Amygdala (tissue), 56 donors: ENCODE data around the gene BEND3.
"Not testable (repeated sequence)": the region's sequence is repeated elsewhere in the genome, so short reads cannot be mapped to it uniquely, and the experiment has no call there.

Experiments
- DNase-seq, 56 donors: peaks; one replicate each; lab custom pipeline; 2025; lab: John Stamatoyannopoulos, UW

Gene BEND3

DNA sequence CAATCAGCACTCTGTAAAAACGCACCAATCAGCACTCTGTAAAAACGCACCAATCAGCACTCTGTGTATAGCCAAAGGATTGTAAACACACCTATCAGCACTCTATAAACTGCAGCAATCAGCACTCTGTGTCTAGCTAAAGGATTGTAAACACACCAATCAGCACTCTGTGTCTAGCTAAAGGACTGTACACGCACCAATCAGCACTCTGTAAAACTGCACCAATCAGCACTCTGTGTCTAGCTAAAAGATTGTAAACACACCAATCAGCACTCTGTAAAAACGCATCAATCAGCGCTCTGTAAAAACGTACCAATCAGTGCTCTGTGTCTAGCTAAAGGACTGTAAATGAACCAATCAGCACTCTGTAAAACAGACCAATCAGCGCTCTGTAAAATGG is 30.9 kb downstream of the BEND3 start:
- not testable (repeated sequence) for DNase-seq

DNA sequence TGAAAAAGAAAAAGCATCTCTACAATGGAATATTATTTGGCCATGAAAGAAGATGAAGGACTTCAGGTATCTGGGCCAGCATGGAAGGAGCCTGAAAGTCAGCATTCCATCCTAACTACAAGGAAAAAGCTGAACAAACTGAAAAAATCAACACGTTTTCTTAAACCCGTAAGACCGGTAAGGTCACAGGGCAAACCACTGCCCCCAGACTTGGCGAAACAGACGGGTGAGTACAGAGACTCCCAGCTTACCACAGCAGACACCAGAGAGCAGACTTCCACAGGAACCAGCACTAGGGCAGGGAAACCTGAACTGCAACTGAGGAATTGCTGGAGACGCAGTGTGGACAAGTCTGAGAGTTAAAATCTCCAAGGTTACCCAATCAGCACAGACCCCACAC is 31.4 kb downstream of the BEND3 start:
- DNase-seq = no peak

DNA sequence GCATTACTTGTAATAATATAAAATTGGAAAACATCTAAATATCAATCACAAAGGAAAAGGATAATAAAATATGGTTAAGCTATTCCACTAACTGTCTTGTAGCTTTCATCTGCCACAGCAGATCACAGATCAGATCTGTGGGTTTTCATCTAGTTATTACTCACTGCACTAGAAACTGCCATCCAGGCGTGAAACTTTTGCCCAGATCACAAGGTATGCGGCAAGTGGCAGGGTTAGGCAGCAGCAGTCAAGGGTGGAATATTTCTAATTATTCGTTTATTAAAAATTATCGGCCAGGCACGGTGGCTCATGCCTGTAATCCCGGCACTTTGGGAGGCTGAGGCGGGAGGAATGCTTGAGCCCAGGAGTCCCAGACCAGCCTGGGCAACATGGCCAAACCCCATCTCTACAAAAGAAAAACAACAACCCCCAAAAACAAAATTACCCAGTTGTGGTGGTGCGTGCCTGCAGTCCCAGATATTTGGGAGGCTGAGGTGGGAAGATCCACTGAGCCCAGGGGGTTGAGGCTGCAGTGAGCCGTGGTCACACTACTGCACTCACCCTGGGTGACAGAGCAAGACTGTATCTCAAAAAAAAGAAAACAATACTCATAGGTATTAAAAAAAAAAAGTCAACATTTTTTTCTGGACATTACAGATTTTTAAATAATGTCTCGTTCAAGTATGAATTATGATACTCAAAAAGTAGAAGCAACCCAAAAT is 32.1 kb downstream of the BEND3 start:
- no peak for DNase-seq

DNA sequence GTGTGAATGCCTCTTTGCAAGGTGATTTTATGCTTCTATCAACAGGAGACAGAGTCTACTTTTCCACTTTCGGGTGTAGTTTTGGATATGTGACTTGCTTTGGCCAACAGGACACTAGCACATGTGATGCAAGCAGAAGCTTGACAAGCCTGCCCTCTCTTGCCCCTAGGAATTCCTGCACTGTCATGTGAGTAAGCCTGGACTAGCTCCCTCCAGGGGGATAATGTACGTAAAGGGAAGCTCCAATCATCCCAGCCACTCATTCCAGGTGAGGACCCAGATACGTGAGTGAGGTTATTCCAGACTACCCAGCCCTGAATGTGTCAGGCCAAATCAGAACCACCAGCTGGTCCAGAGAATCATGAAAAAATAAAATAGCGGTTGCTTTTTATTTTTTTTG is 33.3 kb downstream of the BEND3 start:
- no peak for DNase-seq

DNA sequence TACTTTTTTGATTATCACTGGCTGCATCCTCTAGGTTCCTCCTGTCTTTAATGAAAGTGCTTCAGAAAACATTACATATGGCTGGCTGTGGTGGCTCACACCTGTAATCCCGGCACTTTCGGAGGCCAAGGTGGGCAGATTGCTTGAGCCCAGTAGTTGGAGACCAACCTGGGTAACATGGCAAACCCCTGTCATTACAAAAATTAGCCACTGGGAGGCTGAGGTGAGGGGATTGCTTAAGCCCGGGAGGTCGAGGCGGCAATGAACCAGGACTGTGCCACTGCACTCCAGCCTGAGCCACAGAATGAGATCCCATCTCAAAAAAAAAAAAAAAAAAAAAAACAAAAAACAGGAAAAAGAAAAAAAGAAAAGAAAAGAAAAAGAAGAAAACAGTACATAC is 35.3 kb downstream of the BEND3 start:
- no peak for DNase-seq

DNA sequence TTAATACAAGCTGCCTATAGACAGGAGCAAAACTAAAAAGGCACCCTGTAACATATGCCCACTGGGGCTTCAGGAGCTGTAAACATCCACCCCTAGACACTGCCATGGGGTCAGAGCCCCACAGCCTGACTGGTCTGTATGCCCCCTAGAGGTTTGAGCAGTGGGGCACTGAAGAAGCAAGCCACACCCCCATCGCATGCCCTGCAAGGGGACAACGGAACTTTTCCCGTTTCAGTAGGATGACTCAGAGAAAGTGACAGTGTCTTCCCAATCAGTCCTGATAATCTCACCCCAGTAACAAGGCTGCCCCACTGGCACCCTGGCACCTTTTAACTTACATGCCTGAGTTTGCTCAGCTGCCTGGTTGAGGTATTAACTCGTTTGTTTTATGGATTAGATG is 35.9 kb downstream of the BEND3 start:
- DNase-seq = no peak

DNA sequence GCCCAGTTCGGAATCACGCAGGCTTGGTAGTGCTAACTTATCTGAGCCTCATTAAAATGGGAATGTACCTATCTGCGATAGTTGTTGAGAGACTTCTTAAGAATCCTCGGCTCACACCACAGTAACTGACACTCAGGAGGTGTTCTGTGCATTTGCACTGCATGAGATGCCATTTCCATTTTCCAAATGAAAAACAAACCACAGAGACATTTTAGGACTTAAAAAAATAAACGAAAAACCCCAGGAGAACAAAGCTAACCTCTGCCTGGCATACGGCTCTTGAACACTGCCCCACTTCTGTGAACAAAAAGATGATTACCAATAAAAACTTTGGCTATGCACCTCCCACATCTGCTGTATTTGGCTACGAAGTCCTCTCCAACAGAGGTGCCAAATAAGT is 37.6 kb downstream of the BEND3 start:
- DNase-seq = no peak

DNA sequence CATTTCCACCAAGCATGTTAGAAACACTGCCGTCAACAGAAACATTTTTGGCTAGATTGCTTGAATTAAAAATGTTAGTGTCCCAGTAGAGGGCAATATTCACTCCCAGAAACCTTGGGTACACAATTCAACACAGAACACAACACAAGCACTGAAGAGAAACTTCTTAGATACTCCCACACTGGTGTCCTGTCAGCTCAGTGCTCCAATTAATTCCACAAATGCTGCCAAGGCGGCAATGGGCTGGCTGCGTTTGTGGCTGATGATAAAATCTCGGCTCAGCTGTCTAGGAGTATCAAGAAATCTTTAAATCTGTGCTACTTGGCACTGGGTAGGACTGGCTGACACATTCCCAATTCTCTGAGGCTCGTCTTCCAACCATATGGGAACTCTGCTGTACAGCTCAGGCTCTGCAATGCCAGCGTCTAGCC is 39.3 kb downstream of the BEND3 start:
- peak in 34 of 56 donors; percentile 2 to 58 (median 12) for DNase-seq

DNA sequence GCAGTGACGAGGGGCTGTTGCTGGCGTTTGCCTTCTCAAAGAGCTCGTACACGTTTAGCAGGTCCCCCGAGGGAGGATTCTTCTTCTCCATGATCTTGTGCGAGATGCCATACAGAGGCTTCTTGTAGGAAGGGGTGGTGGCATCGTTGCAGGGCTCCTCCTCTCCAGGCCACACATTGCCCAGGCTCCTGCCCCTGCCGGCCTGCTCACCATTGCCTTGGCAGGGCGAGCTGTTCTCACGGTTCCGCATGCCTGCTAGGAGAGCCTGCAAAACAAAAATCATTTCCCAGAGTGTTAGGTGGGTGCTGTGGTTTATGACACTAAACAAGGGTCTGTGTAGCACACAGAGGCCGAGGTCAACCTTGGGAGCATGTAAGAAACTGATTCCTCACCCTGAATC is 44.6 kb downstream of the BEND3 start:
- DNase-seq = no peak

DNA sequence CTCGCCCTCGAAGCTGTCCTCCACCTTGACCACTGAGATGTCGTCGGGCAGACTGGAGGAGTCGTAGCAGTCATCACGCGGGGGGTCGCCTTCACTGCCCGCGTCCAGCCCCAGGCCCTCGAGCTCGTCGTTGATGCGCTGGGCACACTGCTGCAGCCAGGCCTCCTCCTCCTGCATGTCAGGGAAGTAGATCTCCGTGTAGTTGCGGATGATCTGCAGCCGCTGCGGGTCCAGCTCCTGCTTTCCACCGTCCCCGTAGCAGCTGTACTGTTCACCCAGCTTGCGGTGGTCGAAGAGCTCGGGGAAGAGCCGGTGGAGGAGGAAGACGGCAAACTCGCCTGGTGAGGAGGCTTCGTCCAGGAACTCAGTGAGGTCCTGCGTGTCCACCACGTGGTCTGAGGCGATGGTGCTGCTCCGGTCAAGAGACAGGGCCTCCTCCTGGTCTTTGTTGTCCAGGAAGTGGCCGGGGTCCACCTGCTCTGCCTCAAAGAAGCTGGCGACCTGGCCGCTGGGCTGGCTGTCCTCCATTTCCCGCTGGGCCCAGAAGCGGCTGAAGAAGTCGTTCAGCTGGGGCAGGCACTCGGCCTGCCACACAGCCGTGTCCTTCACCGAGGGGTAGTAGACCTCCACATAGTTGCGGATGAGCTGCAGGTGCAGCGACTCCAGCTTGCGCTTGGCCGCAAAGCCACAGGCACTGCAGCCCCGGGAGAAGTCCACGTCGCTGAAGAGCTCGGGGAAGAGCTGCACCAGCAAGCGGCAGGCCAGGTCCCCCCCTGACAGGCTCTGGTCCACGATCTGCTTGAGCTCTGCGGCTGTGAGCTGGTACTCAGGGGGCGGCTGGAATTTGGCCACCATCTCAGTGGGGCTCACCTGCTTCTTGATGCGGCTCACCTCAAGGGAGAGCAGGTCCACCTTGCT is 45.4 kb downstream of the BEND3 start:
- DNase-seq = no peak

DNA sequence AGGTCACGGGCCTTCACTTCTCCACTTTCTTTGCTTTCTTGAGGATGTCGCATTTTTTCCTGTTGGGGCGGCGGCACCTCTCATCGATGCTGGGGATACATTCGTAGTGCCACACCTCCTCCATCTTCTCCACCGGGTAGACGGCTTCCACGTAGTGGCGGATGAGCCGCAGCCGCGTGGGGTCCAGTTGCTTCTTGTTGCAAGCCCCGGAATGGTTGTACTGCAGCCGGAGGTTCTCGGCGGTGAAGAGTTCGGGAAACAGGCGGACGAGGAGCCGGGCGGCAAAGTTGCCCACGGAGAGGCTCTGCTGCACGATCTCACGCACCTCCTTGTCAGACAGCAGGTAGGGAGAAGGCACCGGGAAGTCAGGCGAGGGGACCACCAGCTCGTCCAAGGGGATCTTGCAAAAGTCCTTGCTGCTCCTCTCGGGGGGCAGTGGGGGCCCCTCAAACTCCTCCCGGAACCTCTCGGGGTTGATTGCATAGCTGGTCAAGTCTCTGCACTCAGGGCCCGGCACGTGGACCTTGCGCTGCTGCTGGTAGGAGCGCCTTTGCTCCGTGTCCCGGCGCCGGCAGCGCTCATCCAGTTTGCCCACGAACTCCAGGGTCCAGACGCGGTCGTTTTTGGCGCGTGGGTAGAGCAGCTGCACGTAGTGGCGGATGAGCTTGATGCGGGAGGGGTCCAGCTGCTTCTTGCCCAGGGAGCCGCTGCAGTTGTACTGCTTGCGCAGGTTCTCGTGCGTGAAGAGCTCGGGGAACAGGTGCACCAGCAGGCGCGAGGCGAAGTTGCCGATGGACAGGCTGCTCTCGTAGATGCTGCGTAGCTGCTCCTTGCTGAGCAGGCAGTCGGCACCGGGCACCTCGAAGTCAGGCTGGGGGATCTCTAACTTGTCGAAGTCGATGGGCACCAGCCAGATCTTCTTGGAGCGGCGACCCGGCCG is 46.4 kb downstream of the BEND3 start:
- no peak for DNase-seq

DNA sequence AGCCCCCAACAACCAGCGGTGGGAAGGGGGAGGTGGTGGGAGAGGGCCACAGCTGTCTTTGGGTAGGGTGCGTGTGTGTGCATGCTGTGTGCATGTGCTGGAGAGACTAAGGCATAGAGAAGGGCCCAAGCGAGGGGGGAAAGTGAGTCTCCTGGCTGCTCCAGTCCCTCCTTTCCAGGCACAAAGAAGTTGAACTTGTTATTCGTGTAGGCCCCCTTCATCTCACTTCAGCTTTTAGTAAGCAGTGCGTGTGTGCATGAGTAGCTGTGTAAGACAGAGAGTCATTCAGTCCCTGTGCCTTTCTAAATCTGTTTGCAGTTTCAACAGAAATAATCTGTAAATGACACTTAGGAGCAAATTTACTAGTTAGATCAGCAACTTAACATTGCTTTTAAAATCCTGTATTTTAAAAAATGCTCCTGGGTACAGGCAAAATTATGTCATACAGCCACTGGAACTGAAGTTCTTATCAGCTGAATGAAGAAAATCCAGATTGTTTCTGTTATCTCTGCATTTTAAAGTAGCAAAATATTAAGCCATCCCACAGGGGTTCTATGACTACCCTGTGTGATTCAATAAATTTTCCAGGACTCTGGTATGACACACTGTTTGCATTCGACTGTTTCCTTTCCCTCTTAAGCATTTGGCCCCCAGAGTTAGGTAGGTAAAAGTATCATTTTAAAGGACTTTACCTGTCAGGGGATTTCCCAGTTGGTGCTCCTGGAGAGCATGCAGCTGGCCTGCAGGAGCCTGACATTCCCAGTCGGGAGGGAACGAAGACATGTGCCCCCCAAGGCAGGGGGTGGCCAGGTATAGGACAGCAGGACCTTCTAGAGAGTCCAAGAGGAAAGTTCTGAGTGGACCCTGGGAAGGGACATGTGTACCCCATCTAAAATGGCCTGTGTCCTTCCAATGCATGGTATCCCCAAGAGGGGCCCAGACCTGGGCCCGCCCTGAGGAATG is 48.3 kb downstream of the BEND3 start:
- DNase-seq = no peak

DNA sequence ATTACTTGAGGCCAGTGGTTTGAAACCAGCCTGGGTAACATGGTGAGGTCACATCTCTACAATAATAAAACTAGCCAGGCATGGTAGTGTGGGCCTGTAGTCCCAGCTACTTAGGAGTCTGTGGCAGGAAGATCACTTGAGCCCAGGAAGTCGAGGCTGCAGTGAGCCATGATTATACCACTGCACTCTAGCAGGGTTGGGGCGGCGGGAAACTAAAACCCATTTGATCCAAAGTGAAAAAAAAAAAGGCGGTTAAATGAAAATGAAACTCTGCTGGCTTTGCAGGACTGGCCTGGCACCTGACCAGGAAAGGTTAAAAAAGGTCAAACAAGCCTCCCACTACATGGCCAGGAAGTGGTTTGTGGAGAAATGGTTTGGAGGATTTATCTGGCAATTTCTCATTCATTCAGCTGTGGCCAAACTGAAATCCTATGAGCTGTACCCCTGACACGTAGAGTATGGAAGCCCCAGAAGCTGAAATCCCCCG is 50.7 kb downstream of the BEND3 start:
- no peak for DNase-seq

DNA sequence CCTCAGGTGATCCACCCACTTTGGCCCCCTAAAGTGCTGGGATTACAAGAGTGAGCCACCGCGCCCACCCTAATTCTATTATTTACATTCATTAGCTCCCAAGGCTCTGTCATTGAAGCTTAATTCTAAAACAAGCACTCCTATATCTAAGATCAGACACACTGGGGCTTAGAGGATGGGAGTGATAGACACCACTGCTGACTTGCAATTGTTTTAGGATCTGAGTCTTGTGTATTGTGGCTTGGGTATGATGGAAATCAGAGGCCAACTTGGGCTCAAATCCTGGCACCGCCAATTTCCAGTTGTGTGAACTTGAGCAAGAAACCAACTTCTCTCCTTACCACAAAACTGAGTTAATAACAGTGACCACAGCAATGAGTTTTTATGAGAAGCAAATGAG is 52.6 kb downstream of the BEND3 start:
- DNase-seq = no peak

DNA sequence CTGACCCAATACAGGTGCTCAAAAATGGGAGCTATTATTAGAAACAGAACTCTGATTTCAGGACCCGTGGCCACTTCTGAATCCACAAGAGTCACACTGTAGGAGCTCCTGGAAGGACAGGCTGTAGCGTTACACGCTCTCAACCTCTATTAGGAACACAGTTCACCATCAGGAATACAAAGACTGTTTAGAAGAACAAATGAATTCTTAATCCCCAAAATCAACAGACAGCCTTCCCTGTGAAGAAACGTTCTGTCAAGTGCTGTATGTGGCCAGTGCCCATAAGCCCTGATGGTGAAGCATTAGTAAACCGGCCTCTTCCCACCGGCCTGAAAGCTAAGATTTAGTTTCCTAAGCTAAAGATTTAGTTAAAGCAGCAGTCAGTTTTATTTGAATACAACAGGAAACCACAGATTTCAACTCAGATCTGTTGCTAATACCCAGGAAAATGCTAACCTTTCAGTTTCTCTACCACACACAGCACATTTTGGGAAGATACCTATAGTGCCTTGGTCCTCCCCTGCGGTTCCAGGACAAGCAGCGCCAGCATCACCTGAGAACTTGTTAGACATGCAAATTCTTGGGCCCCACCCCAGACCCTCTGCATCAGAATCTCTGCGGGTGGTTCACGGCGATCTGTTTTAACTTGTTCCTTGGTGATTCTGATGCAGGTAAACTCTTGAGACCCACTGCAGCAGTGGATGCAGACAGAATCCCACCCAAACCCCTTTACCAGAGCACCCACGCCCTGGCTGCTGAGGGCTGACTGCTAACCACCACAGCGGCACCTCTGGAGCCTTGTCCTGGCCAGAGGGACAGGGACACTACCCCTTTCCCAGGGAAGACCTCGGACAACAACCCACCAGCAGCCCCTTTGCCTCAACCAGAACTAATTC is 53.9 kb downstream of the BEND3 start:
- no peak for DNase-seq

DNA sequence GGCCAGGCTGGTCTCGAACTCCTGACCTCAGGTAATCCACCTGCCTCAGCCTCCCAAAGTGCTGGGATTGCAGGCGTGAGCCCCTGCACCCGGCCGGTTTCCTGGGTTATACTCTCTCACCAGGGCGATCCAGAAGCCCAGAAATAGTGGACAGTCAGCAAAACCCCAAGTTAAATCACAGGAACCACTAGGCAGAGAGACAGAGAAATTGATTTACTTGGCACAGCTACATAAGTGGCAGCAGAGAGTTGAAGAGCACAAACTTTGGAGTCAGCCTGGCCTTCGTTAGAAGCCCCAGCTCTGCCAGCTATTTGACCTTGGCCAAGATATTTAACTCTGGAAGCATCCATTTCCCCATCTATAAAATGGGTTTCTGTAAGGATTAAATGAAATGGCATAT is 54.6 kb downstream of the BEND3 start:
- no peak for DNase-seq

DNA sequence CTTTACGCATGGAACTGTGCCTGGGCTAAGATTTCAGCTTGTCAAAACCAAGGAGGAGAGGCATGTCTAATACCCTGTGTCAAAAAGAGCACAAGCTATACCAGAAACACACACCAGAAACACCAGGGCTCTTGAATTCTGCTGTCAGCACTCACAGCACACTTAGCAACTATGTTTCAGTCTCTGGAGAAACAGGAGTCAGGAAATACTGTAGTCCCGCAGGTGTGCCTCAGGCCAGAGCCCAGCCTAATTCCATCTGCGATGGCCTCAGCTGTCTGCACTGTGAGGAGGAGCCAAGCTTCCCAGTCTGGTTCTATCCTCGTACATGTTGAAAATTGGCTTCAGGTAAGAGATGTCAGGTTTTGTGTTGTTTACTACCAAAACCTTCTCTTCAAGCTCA is 55.7 kb downstream of the BEND3 start:
- no peak for DNase-seq

DNA sequence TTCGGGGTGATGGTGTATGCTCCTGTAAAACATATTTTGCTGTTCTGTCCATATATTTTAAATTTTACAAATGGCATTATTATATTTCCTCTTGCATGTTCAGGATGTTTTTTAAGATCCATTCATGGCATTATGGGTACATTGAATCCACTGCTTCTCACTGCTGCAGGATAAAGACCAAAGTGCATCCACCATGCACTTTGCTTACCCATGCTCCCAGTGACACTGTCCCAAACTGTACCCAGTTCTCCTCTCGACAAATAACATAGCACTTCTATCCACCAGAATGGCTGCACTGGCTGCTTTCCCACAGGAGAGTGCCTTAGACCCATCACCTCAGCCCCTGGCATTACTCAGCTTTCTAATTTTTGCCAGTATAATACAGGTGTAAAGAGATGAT is 57.6 kb downstream of the BEND3 start:
- no peak for DNase-seq
